ENCODE measurements around the gene ACHE. TPM values are rescaled to one million over a fixed set of nuclear protein-coding genes. Genes with fewer than 3 reads are reported as not detected.
"Not testable (repeated sequence)": the region's sequence is repeated elsewhere in the genome, so short reads cannot be mapped to it uniquely, and the experiment has no call there.

The ACHE gene
- 1 to 10 TPM; 3.7 to 5.1 TPM for total RNA-seq

GRCh38 chr7:100895701-100895955 lies at the start of gene ACHE:
Gene ACHE, minus strand, starts transcription at chr7:100895888. Its CDS starts 1,656 bp downstream, at chr7:100894232.
- H3K4me1 ChIP-seq (ENCODE audit: control insufficient read depth in 1 of 2, low read depth in 2 of 2), result peaks cover 7 to 32% of the 10 kb centered on the region in 2 donors
- ATAC-seq (ENCODE audit: insufficient number of reproducible peaks, low FRiP score, low read depth), result no peak
- DNase-seq (ENCODE audit: low spot score), result no peak
- H3K9me3 ChIP-seq, result no peaks in the 10 kb centered on the region
- peak within 1 kb of the TSS in 1 of 2 donors; percentile 28 for H3K27ac ChIP-seq
- H3K36me3 ChIP-seq, result no peaks in the 10 kb centered on the region
- TF ChIP-seq CTCF (IDR thresholded peaks at IDR 0.05), result no peak
- H3K4me3 ChIP-seq, result peak within 1 kb of the TSS; percentile 62
- H3K27me3 ChIP-seq (replicated peaks; ENCODE audit: insufficient read depth), result peaks cover 8% of the 10 kb centered on the region

- H3K36me3 ChIP-seq, result no peaks in the 10 kb centered on the region
- no peaks in the 10 kb centered on the region for H3K4me1 ChIP-seq (ENCODE audit: control insufficient read depth in 1 of 2, low read depth in 2 of 2)
- no peak for TF ChIP-seq CTCF (IDR thresholded peaks at IDR 0.05)
- no peak overlapping the region for H3K27ac ChIP-seq
- no peaks in the 10 kb centered on the region for H3K27me3 ChIP-seq (replicated peaks; ENCODE audit: insufficient read depth)
- DNase-seq (ENCODE audit: low spot score) (no peak), ATAC-seq (ENCODE audit: insufficient number of reproducible peaks, low FRiP score, low read depth) (no peak)
- H3K4me3 ChIP-seq, result no peak overlapping the region
- no peaks in the 10 kb centered on the region for H3K9me3 ChIP-seq
Measured at GRCh38 chr7:100944138-100944537, 48.5 kb upstream of the ACHE start.

- no peak for TF ChIP-seq CTCF (IDR thresholded peaks at IDR 0.05)
- no peak overlapping the region for H3K4me3 ChIP-seq
- H3K36me3 ChIP-seq, result no peaks in the 10 kb centered on the region
- no peaks in the 10 kb centered on the region for H3K9me3 ChIP-seq
- H3K27ac ChIP-seq, result no peak overlapping the region
- no peaks in the 10 kb centered on the region for H3K27me3 ChIP-seq (replicated peaks; ENCODE audit: insufficient read depth)
- DNase-seq (ENCODE audit: low spot score) (no peak), ATAC-seq (ENCODE audit: insufficient number of reproducible peaks, low FRiP score, low read depth) (no peak)
- H3K4me1 ChIP-seq (ENCODE audit: control insufficient read depth in 1 of 2, low read depth in 2 of 2), result no peaks in the 10 kb centered on the region
Measured at GRCh38 chr7:100943693-100944092, 48.0 kb upstream of the ACHE start.

- ATAC-seq (ENCODE audit: insufficient number of reproducible peaks, low FRiP score, low read depth), result no peak
- Histone ChIP-seq H3K4me1 (ENCODE audit: control insufficient read depth in 1 of 2, low read depth in 2 of 2) (no peaks in the 10 kb centered on the region), H3K4me3 (no peak overlapping the region), H3K9me3 (no peaks in the 10 kb centered on the region), H3K27me3 (replicated peaks; ENCODE audit: insufficient read depth) (no peaks in the 10 kb centered on the region), H3K36me3 (no peaks in the 10 kb centered on the region), H3K27ac (no peak overlapping the region)
- TF ChIP-seq CTCF (IDR thresholded peaks at IDR 0.05), result no peak
- DNase-seq (ENCODE audit: low spot score), result no peak
Measured at GRCh38 chr7:100942045-100942774, 46.5 kb upstream of the ACHE start.

- H3K27me3 ChIP-seq (replicated peaks; ENCODE audit: insufficient read depth); H3K36me3 ChIP-seq; H3K27ac ChIP-seq; ATAC-seq (ENCODE audit: insufficient number of reproducible peaks, low FRiP score, low read depth); DNase-seq (ENCODE audit: low spot score); H3K4me1 ChIP-seq (ENCODE audit: control insufficient read depth in 1 of 2, low read depth in 2 of 2); H3K4me3 ChIP-seq; H3K9me3 ChIP-seq: not testable (repeated sequence)
Measured at GRCh38 chr7:100936167-100936566, 40.5 kb upstream of the ACHE start.

GRCh38 chr7:100935381-100935780 lies 39.7 kb upstream of the ACHE start:
- H3K27ac ChIP-seq; H3K9me3 ChIP-seq; H3K27me3 ChIP-seq (replicated peaks; ENCODE audit: insufficient read depth); H3K4me1 ChIP-seq (ENCODE audit: control insufficient read depth in 1 of 2, low read depth in 2 of 2); ATAC-seq (ENCODE audit: insufficient number of reproducible peaks, low FRiP score, low read depth); DNase-seq (ENCODE audit: low spot score); H3K4me3 ChIP-seq; H3K36me3 ChIP-seq: not testable (repeated sequence)

All from thoracic aorta (tissue), 2 donors.